ENCODE data around the gene KIF3C. TPM values are rescaled to one million over a fixed set of nuclear protein-coding genes. Genes with fewer than 3 reads are reported as not detected.

Gene KIF3C
- total and polyA plus RNA-seq, 9 of the 15 experiments (the other 6 are each of a cell fraction or from before 2014, with no cell fraction given), result 0.69 to 6.7 (median 3.3) TPM

DNA sequence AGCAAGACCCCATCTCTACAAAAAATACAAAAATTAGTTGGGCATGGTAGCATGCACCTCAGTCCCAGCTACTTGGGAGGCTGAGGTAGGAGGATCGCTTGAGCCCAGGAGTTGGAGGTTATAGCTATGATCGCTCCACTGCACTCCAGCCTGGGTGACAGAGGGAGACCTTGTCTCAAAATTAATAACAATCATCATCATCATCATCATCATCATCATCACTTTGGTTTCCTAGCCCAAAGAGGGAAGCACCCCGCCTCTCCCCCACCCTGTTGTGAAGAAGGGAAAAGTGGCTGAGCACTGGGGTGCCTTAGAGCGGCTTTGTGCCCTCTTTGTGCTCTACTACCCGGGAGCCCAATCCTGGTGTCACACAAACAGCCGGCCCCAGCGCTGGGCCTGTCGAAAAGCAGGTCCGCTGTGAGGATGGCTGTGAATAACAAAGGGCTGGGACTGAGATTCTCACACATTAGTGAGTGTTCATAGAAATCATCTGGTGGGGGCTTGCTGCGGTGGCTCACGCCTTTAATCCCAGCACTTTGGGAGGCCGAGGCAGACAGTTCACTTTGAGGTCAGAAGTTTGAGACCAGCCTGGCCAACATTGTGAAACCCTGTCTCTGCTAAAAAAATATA is 61.4 kb downstream of the KIF3C start (continued):
- TF ChIP-seq, protein P1, sequence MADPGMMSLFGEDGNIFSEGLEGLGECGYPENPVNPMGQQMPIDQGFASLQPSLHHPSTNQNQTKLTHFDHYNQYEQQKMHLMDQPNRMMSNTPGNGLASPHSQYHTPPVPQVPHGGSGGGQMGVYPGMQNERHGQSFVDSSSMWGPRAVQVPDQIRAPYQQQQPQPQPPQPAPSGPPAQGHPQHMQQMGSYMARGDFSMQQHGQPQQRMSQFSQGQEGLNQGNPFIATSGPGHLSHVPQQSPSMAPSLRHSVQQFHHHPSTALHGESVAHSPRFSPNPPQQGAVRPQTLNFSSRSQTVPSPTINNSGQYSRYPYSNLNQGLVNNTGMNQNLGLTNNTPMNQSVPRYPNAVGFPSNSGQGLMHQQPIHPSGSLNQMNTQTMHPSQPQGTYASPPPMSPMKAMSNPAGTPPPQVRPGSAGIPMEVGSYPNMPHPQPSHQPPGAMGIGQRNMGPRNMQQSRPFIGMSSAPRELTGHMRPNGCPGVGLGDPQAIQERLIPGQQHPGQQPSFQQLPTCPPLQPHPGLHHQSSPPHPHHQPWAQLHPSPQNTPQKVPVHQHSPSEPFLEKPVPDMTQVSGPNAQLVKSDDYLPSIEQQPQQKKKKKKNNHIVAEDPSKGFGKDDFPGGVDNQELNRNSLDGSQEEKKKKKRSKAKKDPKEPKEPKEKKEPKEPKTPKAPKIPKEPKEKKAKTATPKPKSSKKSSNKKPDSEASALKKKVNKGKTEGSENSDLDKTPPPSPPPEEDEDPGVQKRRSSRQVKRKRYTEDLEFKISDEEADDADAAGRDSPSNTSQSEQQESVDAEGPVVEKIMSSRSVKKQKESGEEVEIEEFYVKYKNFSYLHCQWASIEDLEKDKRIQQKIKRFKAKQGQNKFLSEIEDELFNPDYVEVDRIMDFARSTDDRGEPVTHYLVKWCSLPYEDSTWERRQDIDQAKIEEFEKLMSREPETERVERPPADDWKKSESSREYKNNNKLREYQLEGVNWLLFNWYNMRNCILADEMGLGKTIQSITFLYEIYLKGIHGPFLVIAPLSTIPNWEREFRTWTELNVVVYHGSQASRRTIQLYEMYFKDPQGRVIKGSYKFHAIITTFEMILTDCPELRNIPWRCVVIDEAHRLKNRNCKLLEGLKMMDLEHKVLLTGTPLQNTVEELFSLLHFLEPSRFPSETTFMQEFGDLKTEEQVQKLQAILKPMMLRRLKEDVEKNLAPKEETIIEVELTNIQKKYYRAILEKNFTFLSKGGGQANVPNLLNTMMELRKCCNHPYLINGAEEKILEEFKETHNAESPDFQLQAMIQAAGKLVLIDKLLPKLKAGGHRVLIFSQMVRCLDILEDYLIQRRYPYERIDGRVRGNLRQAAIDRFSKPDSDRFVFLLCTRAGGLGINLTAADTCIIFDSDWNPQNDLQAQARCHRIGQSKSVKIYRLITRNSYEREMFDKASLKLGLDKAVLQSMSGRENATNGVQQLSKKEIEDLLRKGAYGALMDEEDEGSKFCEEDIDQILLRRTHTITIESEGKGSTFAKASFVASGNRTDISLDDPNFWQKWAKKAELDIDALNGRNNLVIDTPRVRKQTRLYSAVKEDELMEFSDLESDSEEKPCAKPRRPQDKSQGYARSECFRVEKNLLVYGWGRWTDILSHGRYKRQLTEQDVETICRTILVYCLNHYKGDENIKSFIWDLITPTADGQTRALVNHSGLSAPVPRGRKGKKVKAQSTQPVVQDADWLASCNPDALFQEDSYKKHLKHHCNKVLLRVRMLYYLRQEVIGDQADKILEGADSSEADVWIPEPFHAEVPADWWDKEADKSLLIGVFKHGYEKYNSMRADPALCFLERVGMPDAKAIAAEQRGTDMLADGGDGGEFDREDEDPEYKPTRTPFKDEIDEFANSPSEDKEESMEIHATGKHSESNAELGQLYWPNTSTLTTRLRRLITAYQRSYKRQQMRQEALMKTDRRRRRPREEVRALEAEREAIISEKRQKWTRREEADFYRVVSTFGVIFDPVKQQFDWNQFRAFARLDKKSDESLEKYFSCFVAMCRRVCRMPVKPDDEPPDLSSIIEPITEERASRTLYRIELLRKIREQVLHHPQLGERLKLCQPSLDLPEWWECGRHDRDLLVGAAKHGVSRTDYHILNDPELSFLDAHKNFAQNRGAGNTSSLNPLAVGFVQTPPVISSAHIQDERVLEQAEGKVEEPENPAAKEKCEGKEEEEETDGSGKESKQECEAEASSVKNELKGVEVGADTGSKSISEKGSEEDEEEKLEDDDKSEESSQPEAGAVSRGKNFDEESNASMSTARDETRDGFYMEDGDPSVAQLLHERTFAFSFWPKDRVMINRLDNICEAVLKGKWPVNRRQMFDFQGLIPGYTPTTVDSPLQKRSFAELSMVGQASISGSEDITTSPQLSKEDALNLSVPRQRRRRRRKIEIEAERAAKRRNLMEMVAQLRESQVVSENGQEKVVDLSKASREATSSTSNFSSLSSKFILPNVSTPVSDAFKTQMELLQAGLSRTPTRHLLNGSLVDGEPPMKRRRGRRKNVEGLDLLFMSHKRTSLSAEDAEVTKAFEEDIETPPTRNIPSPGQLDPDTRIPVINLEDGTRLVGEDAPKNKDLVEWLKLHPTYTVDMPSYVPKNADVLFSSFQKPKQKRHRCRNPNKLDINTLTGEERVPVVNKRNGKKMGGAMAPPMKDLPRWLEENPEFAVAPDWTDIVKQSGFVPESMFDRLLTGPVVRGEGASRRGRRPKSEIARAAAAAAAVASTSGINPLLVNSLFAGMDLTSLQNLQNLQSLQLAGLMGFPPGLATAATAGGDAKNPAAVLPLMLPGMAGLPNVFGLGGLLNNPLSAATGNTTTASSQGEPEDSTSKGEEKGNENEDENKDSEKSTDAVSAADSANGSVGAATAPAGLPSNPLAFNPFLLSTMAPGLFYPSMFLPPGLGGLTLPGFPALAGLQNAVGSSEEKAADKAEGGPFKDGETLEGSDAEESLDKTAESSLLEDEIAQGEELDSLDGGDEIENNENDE (IDR thresholded peaks at IDR 0.05; ENCODE audit: low read depth, low read length), result no peak
- TF ChIP-seq, protein P2, sequence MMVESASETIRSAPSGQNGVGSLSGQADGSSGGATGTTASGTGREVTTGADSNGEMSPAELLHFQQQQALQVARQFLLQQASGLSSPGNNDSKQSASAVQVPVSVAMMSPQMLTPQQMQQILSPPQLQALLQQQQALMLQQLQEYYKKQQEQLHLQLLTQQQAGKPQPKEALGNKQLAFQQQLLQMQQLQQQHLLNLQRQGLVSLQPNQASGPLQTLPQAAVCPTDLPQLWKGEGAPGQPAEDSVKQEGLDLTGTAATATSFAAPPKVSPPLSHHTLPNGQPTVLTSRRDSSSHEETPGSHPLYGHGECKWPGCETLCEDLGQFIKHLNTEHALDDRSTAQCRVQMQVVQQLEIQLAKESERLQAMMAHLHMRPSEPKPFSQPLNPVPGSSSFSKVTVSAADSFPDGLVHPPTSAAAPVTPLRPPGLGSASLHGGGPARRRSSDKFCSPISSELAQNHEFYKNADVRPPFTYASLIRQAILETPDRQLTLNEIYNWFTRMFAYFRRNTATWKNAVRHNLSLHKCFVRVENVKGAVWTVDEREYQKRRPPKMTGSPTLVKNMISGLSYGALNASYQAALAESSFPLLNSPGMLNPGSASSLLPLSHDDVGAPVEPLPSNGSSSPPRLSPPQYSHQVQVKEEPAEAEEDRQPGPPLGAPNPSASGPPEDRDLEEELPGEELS (CRISPR knock-in tag; IDR thresholded peaks at IDR 0.05; ENCODE audit: borderline replicate concordance), result no peak
- no peak for TF ChIP-seq GABPB1 (CRISPR knock-in tag; IDR thresholded peaks at IDR 0.05)
- TF ChIP-seq, protein P3, sequence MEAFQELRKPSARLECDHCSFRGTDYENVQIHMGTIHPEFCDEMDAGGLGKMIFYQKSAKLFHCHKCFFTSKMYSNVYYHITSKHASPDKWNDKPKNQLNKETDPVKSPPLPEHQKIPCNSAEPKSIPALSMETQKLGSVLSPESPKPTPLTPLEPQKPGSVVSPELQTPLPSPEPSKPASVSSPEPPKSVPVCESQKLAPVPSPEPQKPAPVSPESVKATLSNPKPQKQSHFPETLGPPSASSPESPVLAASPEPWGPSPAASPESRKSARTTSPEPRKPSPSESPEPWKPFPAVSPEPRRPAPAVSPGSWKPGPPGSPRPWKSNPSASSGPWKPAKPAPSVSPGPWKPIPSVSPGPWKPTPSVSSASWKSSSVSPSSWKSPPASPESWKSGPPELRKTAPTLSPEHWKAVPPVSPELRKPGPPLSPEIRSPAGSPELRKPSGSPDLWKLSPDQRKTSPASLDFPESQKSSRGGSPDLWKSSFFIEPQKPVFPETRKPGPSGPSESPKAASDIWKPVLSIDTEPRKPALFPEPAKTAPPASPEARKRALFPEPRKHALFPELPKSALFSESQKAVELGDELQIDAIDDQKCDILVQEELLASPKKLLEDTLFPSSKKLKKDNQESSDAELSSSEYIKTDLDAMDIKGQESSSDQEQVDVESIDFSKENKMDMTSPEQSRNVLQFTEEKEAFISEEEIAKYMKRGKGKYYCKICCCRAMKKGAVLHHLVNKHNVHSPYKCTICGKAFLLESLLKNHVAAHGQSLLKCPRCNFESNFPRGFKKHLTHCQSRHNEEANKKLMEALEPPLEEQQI (IDR thresholded peaks at IDR 0.05), result no peak
- no peak for TF ChIP-seq NEUROD1 (IDR thresholded peaks at IDR 0.05; ENCODE audit: borderline replicate concordance, low read depth, low read length, partially characterized antibody)
